Activated CD8-positive, alpha-beta memory T cell treated with anti-CD3 and anti-CD28 coated beads for 48 hours (primary cell): Measurements from ENCODE around the gene LAMA2.
A peak's percentile ranks its signal among the peaks of the same experiment; 100 is the strongest.

Experiments used
- DNase-seq, 3 experiments: peaks; one replicate each; pipeline ENCODE4 v3.0.0-alpha.2; 2020; ENCODE audit warnings: low read depth in 2 of 3, low spot score in 2 of 3

The LAMA2 gene

DNA sequence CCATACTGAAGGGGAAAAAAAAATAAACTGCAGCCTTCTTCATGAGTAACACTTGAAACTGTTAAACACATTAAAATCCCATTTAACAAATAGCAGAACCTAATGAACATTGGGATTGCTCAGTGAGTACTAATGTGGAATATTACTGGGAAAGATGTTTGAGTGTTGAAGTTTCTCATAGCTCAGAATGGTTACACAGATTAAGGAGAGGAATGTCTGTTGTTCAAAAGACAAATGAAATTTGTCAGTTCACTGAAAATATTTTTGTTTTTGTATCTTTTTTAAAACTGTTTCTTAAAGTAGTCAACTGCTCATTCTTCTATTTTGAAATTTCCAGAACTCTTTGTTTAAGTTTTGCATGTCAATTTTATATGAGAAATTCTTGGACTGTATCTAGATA is 374.3 kb downstream of the LAMA2 start:
- DNase-seq: no peak

DNA sequence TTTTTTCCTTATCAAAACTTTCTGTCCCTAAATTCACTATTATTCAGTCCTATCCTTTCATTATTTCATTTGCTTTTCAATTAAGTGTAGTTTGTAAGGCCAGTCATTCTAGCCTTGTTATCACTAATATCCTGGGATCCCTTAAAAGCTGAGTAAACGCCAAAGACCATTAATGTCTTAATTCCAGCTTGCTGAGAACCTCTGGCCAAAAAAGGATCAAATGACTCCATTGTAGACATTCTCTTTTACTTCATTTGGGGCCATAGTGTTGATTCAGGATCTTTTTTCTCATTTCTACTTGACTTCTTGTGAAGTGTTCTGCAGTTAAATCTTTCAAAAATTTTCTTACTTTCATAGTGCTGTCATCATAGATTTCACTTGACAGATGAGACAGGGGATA is 379.7 kb downstream of the LAMA2 start:
- DNase-seq: no peak

DNA sequence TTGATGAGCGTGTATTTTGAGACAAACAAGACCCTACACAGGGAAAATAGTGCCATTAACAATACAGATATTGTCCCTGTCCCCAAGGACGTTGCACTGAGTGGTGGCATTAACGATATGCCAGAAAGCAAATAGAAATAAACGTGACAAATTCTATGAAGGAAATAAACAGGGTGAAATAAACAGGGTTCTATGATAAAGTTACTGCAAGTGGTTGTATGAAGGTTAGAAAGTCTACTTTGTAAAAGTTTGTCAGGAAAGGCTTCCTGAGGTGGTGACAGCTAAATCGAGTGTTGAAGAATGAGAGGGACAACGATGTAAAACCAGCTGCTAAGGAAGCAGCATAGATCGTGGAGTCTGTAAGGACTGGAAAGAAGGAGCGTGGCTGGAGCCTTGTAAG is 380.2 kb downstream of the LAMA2 start:
- DNase-seq: no peak

DNA sequence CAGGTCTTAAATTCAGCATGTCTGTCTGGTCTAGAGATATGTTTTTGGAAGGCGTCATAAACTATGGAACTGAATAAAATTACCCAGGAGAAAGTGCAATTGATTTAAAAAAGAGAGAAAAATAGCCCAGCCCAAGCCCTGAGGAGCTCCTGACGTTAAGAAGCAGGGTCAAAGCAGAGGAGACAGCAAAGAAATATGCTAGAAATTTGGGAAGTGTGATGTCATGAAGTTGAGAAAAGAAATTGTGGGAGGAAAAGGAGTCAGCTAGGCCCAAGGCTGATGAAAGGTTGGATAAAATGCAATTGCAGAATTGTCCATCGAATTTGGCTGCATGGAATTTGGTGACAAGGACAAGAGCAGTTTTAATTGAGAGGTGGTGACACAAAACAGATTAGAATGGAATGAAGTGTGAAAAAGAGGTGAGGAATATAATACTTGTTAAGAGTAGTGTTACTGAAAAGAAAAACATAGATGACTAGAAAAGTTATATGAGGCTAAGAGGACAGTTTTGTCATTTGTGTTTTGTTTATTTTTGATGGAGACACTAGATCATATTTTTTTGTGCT is 381.6 kb downstream of the LAMA2 start:
- DNase-seq: no peak

DNA sequence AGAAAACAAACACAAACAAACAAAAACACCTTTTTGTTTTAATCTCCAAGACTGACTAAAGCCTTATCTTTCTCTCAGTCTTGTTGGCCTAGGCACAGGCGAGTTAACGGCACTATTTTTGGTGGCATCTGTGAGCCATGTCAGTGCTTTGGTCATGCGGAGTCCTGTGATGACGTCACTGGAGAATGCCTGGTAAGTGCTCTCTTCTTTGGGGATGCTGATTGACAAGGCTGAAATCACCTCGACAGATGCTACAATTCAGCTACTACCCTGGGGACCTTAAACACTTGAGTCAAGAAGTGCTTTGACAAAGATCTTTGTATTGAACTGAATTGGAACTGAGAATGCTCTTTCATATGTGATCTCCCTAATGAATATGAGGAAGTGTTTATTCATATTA is 384.1 kb downstream of the LAMA2 start:
- no peak for DNase-seq

DNA sequence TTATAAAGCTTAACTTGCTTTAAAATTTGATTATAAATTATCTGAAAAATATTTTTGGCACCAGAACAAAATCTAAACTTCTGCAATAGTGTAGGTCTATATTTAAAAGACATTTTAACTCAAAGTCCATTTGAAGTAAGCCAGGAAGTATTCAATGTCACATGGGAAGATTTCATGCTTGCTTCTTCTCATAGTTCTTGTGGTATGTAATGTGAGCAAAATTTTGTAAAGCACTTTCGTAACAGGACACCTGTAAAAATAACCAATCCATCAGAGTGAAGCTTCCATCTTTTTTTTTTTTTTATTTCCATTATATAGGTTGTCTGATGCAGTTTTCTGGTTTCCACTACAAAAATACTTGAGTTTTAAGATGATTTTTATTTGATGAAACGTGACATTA is 386.1 kb downstream of the LAMA2 start:
- no peak for DNase-seq

DNA sequence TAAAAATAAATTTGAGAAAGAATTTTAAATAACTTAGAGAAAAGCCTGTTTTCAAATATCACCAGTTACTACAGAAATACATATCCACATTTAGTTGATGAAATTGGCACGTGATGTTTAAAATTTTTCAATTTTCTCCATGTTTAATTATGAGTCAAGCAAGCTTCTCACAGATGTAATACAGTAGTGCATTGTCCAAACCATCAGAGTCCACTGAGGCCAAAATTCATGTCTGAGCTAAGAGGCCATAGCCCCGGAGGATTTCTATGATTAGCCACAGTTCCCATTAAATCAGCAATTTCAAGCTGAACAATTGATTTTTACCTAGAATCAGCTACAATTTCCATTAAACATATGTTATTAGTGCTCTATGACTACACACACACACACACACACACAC is 387.0 kb downstream of the LAMA2 start:
- DNase-seq: no peak

DNA sequence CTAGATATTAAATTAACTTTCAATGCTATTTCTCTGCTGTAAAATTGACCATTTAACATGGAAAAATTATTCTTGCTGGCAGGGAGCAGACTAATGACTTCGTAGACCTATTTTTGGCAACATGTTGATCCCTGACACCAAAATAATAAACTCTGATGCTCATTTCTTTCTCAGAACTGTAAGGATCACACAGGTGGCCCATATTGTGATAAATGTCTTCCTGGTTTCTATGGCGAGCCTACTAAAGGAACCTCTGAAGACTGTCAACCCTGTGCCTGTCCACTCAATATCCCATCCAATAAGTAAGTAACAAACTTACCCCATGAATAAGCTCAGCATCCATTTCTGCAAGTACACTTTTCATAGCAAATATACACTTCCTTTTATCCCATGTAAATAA is 387.5 kb downstream of the LAMA2 start:
- DNase-seq: no peak

DNA sequence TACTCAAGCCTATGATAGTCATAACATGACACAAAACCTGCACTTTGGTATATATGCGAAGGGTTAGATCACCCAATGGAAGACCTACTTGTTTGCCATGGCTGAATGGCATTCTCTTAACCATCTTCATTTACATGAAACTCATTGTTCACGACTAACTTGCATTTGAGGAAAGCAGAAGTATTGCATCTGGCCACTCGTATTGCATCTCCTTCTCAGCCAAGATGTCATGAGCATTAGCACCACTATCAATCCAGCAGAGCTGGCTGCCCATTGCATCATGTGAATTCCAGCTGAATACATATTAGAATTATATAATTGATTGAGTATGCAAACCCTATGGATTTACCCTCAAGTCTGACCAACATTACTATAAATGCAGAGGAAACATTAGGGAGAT is 390.2 kb downstream of the LAMA2 start:
- DNase-seq: no peak

DNA sequence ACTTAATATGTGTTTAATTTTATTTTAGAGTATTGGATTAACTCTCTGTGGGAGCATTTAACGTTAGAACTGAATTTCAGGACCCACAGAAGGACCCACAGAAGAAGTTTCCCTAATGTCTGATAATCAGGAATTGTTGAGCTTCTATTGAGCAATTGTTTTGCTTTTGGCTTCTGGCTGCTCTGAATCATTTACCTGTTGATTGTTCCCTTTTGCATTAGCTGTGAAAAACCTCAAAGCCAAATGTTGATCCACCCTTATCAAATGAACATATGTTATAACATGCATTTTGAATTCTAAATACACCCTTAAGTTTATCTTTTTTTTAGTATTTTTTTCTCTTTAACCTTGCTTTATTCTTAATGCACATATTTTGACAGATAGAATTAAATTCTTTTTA is 393.5 kb downstream of the LAMA2 start:
- no peak for DNase-seq

DNA sequence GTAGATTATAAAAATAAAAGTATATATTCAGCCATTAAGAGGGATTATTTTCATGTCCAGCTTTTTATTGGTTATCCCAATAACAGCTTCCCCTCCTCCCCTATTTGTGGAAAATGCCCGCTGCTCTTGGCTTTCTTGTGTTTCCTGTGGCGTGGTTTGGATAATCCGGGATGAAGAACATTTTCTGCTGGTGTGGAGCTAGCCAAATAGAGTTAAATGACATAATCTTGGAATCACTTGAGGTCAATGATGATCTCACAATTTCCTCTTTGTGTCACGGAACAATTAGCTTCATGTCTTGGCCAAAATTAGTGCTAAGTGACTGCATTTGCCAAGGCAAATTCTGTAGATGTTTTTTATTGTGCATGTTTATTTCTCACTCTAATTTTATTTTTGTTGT is 394.0 kb downstream of the LAMA2 start:
- DNase-seq: no peak

DNA sequence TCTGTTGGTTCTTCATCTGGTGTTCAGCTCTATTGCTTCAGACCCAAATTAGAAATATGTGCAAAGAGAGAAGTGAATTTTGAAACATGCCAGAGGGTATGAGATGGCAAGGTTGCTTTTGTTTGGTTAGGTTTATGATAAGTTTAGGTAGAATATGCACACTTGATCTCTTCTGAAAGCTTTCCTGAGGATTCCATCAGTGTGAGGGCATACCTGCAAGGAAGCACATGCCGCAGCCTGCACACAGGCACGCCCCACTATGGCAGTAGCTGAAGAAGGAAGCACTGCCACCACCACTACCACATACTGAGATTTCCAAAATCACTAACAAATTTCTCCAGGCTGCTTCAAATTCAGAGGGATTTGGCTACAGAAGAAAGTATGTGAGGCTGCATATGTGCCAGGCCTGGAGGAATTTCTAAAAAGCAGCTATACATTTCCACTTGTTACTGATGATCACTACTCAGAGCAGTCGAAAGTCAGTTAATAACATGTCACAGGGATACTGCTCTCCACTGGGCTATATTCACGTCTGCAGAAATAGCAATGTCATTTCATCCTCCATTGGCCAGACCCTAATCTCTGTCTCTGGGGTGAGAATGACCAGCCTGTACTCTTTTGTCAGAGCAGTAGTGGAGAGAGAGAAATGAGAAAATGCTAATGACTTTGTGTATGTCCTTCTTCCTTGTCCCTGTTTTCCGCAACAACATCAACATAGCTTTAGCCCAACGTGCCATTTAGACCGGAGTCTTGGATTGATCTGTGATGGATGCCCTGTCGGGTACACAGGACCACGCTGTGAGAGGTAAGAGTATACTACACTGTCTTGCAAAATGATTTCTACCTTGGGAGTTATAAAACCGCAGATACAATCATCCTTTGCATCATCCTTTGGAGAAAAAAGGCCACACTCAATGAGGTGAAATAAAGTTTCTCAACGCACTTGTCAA is 396.7 kb downstream of the LAMA2 start:
- DNase-seq: no peak

DNA sequence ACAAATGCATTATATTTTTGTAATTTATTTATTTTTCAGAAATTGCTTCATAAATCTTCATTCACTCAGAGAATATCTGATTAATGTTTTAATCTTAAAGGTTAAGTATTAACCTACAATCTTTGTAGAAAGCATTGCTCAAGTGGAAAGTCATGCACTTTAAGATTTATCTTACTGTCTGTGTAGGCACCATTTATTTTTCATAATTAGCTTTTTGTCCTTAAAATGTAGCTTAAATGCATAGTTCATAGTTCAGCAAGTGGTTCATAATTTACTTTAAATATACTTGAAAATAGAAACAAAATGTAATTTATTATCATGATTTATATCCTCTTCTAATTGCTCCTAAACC is 397.3 kb downstream of the LAMA2 start:
- no peak for DNase-seq

DNA sequence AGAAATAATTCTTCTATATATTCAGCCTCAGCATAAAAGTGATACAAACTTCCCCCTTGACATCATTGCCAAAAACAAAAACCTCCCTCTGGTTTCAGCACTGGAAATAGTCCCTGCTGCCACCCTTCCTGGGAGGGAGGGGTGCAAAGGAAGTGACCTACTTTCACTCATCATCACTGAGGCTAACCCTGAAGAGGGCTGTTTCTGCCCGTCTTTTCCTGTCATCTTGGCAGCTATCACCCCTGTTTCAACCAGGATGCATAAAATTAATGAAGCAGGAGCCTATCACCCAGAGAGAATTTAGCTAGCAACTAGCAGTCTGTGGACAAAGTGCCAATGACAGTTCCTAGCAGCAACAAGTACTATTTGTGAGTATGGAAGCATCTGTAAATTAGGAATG is 397.8 kb downstream of the LAMA2 start:
- DNase-seq: peak in 2 of 3 experiments; percentile 3

DNA sequence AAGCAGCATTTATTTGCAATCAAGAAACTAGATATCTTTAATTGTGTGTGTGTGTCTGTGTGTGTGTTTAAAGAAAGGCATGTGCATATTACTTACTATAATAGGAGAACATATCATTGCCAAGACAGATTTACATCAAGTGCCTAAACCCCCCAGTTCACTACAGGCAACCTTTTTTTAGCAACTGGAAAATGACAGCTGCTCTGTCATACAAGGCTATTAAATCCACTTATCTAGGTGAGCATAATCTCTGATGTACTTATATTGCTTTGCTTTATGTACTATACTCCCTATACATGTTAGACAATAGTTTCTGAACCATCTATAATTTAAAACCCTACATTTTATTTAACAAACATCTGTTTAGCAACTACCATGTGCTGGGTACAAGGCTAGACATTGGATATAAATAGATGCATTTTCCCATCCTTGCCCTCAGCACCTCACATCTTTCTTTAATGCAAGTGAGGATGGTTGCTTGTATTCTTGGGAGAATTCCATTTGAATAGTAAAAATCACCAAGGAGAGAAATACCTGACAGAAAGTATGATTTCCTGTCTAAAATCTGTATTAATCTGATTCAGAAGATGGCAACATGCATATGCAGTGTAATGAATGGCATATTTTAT is 398.3 kb downstream of the LAMA2 start:
- no peak for DNase-seq

DNA sequence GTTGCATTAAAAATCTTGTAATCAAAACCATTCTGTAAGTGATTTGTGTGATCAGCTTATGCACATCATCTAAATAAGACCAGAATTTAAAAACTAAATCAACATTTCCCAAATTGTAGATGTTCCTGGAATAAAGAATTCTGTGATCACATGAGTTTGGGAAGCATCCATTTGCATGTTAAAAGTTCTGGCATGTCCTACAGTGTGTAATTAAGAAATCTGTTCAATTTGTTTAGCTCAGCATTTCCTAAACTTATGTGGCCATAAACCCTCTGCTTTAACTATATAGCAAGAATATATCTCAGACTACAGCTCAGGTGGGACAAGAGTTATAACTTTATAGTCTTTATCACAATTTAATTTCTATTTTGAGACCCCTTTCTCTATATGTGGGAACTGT is 399.1 kb downstream of the LAMA2 start:
- no peak for DNase-seq

DNA sequence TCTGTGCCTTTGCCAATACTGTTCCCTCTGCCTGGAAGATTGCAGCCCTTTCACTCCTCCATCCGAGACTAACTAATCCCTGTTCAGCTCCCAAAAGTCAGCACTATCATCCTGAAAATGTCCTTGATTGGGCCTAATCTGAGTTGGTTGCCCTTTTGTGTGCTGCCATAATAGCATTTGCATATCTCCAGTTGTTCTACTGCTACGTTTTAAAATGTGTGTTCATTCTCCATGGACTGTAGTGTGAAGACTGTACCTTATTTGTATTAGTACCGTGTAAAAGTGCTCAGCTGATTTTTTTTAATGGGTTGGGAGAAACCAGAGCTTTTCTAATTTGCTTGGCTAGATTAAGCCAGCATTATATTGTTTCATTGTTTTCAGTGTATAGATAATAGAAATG is 401.3 kb downstream of the LAMA2 start:
- DNase-seq: no peak

DNA sequence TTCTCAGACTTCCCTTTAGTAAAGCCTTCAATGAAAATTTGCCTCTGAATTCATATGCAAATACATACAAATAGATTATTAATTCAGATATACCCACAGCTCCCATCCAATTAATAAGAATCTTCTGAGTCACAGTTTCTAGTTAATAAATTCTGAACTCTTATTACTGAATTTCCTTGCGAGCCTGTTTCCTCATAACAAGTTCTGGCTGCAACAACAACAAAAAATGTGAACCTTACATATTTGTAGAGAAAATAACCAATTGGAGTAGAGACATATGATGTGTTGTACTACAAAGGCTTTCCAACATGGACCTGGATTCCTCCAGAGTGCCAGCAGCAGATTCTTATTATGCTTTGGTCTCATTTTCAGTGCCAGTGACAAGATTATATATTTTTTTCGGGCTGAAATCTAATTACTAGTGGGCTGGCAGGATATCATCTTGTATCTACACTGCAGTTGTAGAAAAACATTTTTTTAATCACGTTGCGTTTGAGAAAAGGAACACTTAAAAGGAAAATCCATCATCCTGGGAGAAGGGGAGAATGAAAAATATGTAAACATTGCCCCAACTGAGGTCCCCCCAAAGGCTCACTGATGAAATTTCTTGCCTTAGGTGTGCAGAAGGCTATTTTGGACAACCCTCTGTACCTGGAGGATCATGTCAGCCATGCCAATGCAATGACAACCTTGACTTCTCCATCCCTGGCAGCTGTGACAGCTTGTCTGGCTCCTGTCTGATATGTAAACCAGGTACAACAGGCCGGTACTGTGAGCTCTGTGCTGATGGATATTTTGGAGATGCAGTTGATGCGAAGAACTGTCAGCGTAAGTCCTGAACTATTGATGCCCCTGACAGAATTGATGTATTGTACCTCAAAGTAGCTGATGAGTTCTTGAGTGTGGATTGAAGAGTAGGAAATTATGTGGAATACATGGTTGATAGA is 404.6 kb downstream of the LAMA2 start:
- DNase-seq: no peak

DNA sequence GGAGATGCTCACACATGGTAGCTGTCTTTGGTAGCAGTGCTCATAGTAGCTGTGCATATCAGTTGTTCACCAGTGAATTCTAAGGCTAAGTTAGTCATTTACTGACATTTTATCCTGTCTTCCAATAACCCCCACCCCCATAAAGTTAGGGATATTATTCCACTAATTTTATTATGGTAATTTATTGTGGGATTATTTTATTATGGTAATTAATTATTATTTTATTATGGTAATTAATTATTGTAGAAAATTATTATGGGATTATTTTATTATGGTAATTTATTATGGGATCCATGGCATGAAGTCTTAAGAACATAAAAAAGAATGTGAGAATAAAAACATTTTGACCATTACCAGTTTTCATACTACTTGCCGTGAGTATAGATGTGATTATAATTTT is 406.5 kb downstream of the LAMA2 start:
- no peak for DNase-seq

DNA sequence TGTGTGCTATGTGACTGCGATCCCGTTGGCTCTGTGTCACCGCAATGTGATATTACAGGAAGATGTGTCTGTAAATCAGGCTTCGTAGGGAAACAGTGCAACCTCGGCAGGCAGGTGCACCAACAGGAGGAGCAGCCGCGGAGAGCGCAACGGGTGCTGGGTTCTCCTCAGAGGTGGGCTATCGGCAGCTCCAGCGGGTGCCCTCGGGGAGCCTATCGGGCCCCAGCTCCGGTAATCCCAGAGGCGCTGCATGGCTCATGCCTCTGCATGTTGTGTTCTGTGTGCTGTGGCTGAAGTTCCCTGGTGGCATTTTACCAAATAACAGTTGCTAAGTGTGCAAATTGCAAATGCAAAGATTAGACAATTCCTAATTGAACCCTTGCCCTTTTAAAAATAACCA is 409.9 kb downstream of the LAMA2 start:
- DNase-seq: no peak

DNA sequence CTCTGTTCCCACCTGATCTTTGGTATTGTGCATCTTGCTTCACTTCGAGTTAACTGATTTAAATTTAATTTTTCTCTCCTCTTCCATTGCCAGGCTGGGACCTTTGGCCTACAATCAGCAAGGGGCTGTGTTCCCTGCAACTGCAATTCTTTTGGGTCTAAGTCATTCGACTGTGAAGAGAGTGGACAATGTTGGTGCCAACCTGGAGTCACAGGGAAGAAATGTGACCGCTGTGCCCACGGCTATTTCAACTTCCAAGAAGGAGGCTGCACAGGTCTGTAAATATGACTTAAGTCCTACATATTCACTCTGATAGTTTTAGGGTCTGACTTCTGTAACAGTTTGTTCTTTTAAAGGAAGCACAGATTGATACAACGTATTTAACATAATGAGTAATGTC is 414.7 kb downstream of the LAMA2 start:
- no peak for DNase-seq
